Activated CD4-positive, alpha-beta T cell treated with anti-CD3 and anti-CD28 coated beads, Interleukin-2, amount 50 U/mL, for 48 hours (primary cell): Measurements from ENCODE around the gene ATP11A.
A peak's percentile ranks its signal among the peaks of the same experiment; 100 is the strongest.

Source experiments
- DNase-seq, 2 experiments: peaks; one replicate each; pipeline ENCODE4 v3.0.0-alpha.2; 2020

Gene ATP11A

GRCh38 chr13:112764028-112764427, 74.2 kb downstream of the ATP11A start:
- DNase-seq = no peak

- no peak for DNase-seq
These were observed 75.2 kb downstream of the ATP11A start for GRCh38 chr13:112764864-112765561.

- no peak for DNase-seq
These were observed 75.9 kb downstream of the ATP11A start for GRCh38 chr13:112765731-112766130.

- DNase-seq = no peak
These were observed 76.5 kb downstream of the ATP11A start for GRCh38 chr13:112766336-112766735.

GRCh38 chr13:112767506-112768471, 78.0 kb downstream of the ATP11A start:
- DNase-seq = no peak

GRCh38 chr13:112768795-112769481, 79.1 kb downstream of the ATP11A start:
- DNase-seq = peak; percentile 11 to 15

- DNase-seq = no peak
These were observed 79.8 kb downstream of the ATP11A start for GRCh38 chr13:112769615-112770014.

GRCh38 chr13:112770504-112770903, 80.7 kb downstream of the ATP11A start:
- DNase-seq = no peak

- no peak for DNase-seq
These were observed 81.5 kb downstream of the ATP11A start for GRCh38 chr13:112771139-112771876.

GRCh38 chr13:112771877-112772538, 82.2 kb downstream of the ATP11A start:
- no peak for DNase-seq

- no peak for DNase-seq
These were observed 82.7 kb downstream of the ATP11A start for GRCh38 chr13:112772539-112772909.

GRCh38 chr13:112772929-112773328, 83.1 kb downstream of the ATP11A start:
- no peak for DNase-seq

- DNase-seq = no peak
These were observed 84.0 kb downstream of the ATP11A start for GRCh38 chr13:112773601-112774447.

- DNase-seq = no peak
These were observed 84.6 kb downstream of the ATP11A start for GRCh38 chr13:112774448-112774792.

- no peak for DNase-seq
These were observed 85.2 kb downstream of the ATP11A start for GRCh38 chr13:112774829-112775565.

GRCh38 chr13:112775791-112776279, 86.0 kb downstream of the ATP11A start:
- no peak for DNase-seq

- DNase-seq = no peak
These were observed 86.5 kb downstream of the ATP11A start for GRCh38 chr13:112776354-112776753.

- no peak for DNase-seq
These were observed 87.1 kb downstream of the ATP11A start for GRCh38 chr13:112776971-112777370.

- DNase-seq = no peak
These were observed 88.0 kb downstream of the ATP11A start for GRCh38 chr13:112777637-112778406.
